Stimulated activated CD8-positive, alpha-beta memory T cell treated with anti-CD3 and anti-CD28 coated beads, Interleukin-15, amount 100 ng/mL, for 48 hours (primary cell): ENCODE measurements around the gene UBXN4.
"Not testable (repeated sequence)": the region's sequence is repeated elsewhere in the genome, so short reads cannot be mapped to it uniquely, and the experiment has no call there.

Source experiments
- DNase-seq, 2 donors: peaks; one replicate each; pipeline ENCODE4 v3.0.0-alpha.2; 2020; ENCODE audit warnings: low read depth in 2 of 2

The UBXN4 gene

DNA sequence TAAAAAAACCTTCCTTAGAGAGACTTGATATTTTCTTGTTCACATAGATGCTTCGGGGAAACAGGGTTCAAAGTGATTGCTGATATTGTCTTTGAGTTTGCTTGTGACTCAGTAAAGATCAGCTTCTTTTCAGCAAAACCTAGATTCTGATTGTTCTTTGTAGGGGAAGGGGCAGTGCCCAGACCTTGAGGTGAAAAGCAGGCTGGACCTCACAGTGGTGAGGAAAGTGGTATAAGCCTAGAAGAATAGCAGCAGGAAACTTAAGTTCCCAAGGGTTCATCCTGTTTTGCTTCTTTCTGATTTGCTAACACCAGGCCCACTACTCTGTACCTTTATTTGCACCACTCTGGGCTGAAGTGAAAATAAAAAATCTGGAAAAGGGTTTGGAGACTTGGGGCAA is 20.9 kb downstream of the UBXN4 start:
- no peak for DNase-seq

DNA sequence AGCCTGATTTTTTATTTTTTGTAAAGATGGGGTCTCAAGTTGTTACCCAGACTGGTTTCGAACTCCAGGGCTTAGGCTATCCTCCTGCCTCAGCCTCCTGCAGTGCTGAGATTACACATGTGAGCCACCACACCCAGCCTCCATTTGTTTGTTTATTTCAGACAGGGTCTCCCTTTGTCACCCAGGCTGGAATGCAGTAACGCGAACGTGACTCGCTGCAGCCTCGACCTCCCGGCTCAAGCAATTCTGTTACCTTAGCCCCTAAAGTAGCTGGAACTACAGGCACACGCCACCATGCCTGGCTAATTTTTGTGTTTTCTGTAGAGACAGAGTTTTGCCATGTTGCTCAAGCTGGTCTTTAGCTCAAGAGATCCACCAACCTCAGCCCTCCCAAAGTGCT is 27.2 kb downstream of the UBXN4 start:
- DNase-seq = no peak

DNA sequence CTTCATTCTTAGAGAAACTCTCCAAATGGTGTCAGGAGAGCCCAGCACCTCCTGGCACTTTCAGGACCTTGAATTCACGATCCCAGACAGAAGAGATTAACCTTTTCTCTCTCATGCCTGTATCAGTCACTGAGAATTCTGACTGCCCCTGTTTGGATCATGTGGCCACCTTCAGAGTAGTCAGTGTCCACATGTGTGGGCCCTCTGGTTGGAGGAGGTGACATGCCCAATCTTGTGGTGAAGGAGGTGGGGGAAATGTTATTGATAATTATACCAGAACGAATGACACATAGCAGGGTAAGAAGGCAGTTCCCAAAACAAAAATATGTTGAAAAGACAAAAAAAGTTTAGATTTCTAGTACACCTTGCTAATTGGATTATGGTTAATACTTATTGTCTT is 31.7 kb downstream of the UBXN4 start:
- no peak for DNase-seq

DNA sequence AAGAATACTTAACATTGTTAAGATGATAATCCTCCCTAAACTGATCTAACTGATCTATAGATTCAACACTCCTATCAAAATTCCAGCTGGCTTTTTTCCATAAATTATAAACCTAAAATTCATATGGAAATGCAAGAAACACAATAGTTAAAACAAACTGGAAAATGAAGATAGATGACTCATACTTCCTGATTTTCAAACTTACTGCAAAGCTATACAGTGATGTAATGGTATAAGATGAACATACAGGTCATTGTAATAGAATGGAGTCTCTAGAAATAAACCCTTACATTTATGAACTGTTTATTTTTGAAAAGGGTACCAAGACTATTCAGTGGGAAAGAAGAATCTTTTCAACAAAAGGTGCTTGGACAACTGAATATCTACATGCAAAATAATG is 32.3 kb downstream of the UBXN4 start:
- no peak for DNase-seq

DNA sequence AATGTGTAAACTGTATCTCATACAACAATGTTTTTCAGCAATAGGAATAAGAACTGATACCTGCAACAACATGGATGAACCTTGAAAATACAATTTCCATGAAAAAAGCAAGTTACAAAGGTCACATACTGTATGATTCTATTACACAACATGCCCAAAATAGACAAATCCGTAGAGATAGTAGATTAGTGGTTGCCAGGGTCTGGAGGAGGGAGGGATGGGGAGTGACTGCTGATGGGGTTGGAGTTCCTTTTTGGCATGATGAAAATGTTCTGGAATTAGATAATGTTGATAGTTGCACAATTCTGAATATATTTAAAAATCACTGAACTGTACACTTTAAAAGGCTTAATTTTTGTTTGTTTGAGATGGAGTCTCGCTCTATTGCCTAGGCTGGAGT is 33.8 kb downstream of the UBXN4 start:
- no peak for DNase-seq

DNA sequence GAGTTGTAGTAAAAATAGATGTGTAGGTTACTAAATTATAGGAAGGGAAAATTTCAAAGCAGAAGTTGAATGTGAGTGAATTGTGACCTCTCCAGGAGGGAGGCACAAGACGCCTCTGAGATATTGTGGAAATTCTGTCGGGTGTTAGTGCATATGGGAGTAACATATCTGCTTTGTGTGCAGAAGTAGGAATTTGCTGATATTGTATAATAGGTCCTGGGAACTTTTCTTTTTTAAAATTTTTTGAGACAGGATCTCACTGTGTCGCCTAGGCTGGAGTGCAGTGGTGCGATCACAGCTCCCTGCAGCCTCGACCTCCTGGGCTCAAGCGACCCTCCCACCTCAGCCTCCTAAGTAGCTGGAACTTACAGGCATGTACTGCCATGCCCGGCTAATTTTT is 34.7 kb downstream of the UBXN4 start:
- no peak for DNase-seq

DNA sequence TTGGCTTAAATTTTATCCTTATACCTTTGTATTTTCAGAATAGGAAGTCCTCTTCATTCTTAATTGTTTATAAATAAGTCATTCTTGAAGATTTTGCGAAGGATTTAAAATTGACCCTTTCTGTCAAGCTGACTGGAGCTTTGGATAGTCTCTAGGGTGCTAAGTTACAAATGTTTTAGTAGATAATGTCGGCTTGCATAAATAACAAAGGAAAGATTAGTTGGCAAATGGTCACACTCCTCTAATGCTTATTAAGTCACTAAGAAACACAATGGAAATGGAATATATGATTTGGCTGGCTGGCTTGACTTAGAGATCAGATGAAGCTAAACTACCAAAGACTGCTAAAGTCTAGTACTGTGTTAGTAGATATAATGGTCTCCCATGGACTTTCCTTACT is 40.6 kb downstream of the UBXN4 start:
- no peak for DNase-seq

DNA sequence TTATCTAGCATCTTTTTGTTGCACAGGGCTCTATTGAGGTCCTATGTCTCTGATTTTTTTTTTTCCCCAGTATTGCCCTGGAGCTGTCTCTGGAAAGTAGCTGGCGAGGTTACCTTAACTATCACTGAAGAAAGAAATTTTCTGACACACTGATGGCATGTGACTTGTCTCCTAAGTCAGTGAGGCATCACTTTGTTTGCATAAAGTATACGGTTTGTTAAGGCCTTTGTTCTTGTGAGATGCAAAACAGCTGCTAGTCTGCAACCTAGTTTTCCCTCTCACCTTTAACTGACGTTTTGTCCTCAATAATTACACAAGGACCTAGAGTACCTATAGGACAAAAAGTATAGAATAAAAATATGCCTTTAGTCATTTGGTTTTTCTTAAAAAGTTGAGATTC is 41.8 kb downstream of the UBXN4 start:
- DNase-seq = no peak

DNA sequence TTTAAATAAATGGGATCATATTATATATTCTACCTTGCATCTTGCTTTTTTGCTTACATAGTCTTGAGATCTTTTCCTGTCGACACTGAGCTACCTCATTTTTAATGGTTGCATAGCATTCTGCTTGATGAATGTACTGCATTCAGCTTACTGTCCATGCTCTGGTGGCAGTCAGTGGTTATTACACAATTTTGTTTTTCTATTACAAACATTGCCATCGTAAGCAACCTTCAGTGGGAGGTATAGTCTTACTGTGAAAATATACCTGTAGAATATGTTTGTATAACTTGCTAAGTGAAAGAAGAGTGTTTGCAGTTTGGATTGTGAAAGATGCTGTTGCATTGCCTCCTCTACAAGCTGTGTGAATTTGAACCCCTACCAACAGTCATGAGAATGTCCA is 43.4 kb downstream of the UBXN4 start:
- DNase-seq = no peak

DNA sequence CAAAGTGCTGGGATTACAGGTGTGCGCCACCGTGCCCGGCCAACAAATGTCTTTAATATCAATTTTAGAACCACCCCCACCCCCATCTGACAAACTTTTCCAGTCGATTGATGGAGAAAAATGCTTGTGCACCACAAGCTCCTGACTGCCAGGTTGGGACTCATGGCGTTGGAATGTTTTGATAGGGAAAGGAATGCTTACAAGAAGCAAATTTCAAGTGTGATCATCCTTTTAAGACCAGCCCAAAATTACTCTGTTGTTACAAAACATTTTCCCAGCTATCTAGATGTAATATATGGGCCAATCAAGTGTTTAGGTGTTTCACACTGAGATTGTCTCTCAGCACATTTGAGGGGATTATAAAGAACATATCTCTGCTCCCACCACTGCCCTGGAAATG is 45.2 kb downstream of the UBXN4 start:
- no peak for DNase-seq

DNA sequence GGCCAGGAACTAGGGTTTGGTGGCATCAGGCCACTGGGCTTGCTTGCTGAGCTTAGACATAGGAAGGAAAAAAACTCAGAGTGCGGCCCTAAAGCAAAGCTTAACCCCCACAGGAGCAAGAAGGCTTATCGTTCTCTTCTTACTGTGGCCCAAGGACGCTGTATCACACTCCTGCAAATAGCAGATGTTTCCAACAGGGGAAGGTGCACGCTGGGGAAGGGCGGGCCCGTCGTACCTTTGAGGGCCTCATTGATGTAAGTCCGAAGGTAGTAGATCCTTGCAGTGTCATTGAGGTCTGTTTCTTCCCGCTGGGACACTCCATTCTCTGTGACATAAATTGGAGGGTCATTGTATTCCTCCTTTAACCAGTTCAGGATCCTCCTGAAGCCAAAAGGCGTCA is 48.8 kb downstream of the UBXN4 start:
- no peak for DNase-seq

DNA sequence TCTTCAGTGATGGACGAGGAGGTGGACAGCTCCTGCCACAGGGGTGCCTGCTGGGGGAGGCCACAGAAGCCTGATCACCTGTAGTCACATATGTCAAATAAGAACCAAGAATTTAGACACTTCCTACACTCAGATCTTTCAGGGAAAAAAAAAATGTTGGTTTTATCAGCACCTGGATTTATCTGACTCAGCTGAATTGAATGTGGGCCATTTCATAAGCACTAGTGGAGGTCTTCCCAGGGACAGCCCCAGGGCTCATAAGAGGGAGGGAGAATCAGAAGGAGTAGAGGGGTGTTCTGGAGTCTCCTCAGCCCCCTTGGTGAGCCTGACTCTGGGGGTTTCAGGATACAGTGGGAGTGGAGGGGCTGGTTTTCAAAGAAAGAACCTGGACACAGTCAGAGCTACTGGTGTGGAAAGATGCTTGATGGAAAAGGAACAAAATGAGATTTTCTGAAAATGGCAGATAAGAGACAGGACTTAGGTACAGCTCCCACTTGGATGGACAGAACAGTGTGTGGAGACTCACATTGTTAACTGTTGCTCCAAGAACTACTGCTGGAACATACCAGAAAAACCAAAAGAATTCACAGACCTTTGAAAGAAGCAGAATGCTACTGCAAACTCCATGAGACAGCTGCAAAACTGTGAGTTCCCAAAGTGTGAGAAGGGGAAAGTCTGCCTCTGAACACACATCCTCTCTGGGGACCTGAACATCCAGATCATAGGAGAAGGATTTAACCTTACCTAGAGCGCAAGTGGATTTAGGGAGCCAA is 49.9 kb downstream of the UBXN4 start:
- DNase-seq = no peak

DNA sequence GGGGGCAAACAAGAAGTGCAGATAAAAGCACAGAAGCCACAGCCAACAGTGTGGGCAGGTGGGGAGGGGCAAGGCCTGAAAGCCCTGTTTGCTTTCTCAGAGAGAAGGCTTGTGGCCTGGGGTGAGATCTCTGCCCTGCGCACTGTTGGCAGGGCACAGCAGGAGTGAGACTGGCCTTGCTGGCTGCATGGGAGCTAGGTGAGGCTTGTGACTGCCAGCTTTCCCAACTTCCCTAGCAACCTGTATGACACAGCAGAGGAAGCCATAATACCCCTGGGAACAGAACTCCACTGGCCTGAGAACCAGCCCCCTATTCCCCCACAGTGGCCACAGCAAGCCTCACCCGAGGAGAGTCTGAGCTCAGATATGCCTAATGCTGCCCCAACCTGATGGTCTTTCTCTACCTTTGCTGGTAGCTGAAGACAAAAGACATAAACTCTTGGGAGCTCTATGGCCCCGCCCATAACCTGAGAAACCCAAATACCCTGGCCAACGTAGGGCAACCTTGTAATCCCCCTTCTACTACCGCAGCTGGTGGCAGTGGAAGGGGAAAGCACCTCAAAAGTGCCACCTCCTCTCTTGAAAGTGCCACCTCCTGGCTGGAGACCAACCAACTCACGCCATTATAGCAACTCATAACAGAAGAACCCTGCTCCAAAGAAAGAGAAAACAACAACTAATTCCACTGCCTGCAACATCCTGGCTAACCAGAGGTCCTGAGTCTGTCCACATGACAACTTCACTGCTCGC is 50.9 kb downstream of the UBXN4 start:
- peak; percentile 8 to 17 for DNase-seq

DNA sequence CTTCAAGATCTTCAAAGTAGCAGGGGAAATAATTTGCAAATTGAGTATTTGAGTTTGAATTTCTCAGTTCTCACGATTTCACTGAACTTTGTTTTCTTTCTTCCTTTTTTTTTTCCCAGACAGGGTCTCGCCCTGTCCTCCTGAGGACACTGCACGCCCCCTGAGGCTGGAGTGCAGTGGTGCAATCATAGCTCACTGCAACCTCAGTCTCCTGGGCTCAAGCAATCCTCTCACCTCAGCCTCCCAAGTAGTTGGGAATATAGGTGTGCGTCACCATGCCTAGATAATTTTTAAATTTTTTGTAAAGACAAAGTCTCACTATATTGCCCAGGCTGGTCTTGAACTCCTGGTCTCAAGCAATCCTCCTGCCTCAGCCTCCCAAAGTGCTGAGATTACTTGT is 54.0 kb downstream of the UBXN4 start:
- not testable (repeated sequence) for DNase-seq

DNA sequence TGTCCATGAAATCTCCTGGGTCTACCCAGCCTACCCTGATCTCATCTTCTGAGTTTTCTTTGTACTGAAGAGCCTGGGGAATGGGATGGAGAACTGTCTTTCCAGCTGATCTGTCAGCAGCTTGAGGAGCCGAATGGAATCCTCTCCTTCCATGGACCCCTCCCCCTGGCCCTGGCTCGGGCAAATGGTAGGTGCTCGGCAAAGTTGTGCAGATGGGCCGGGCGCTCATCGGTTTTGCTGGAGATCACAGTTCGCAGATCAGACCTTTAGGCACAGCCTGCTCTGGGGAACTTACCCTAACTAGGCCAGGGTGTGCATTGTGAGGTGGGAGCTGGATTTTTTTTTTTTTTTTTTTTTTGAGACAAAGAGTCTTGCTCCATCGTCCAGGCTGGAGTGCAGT is 55.0 kb downstream of the UBXN4 start:
- DNase-seq = no peak

DNA sequence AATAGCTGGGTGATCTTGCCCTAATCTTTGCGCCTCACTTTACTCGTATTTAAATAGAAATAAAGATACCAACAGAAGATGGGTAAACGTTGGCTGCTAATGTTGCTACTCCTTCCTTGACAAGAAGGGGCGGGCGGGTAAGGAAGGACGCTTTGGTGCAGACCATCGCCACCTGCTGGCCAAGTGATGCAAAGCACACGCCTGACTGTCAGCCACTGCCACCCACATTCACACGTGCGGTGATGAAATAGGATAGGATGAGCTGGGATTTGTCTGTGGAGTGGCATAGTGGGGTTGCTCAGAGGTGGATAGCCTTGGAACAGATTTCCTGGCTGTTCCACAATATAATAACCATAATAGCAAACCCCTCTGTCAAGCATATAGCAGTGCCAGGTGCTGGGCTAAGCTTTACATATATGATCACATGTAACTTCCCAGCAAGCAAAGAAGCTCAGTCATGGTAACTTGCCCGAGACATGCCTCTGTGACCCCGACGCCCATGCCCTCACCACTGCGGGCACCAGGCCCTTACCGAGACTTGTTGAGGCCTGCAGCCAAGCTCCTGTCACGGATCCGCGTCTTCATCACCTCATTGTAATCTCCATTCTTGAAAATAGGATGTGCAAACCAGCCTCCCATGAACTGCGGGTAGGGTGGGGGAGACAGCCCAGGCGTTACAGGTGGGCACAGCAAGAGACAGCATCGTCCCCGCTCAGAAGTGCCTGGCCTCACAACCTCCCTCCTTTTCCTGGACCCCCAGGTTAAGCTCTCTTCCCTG is 56.0 kb downstream of the UBXN4 start:
- peak; percentile 65 to 70 for DNase-seq

DNA sequence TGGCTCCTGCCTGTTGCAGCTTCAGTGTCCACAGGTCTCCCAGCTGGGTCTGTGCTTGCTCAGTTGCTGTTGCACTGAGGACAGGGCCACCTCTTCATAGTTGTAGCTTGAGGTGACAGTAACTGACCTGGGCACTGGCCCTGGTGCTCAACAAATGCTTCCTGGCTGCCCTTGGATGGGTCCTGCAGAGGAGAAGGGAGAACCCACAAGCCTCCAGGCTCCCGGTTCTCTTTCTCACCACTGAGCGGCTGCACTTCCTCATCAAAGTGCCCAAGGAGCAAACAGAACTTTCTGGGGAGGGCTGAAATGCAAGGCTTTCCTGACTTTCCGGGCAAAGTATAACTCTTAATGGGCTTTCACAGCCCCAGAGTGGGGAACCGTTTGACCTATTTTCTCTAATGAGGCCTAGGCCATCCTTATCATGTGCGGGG is 56.6 kb downstream of the UBXN4 start:
- no peak for DNase-seq

DNA sequence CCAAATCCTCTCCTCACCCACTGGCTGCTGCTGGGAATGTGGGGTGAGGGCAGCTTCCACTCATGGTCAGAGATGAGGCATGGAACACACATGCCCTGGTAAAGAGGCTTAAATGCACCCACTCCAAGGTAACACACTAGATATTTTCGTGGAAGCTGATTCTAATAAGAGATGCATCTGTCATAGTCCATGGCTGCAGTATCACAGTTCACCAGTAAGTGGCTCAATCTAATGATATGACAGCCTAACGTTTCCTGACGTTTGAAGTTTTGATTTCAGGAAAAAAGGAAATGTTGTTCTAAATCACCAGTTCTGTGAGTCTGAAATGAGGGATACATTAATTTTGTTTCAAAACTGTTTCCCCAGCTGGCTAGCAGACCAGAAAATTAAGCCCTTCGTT is 57.1 kb downstream of the UBXN4 start:
- no peak for DNase-seq

DNA sequence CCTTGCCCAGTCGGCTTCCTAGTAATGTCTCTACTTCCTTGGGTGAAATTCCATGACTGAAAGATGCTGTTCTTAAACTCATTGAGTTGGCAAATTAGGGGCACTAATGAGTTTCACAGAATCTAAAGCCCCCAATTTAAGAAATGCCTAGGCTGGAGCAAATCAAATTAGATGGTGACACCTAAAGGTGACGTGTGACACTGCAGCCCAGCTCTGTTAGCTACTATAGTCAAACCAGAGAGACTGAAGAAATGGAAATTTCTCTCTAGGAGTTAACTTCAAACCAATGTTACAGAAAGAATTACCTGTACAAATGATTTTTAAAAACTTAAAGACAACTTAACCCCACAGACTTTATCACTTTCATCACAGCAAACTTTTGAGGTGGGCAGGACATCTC is 58.1 kb downstream of the UBXN4 start:
- no peak for DNase-seq

DNA sequence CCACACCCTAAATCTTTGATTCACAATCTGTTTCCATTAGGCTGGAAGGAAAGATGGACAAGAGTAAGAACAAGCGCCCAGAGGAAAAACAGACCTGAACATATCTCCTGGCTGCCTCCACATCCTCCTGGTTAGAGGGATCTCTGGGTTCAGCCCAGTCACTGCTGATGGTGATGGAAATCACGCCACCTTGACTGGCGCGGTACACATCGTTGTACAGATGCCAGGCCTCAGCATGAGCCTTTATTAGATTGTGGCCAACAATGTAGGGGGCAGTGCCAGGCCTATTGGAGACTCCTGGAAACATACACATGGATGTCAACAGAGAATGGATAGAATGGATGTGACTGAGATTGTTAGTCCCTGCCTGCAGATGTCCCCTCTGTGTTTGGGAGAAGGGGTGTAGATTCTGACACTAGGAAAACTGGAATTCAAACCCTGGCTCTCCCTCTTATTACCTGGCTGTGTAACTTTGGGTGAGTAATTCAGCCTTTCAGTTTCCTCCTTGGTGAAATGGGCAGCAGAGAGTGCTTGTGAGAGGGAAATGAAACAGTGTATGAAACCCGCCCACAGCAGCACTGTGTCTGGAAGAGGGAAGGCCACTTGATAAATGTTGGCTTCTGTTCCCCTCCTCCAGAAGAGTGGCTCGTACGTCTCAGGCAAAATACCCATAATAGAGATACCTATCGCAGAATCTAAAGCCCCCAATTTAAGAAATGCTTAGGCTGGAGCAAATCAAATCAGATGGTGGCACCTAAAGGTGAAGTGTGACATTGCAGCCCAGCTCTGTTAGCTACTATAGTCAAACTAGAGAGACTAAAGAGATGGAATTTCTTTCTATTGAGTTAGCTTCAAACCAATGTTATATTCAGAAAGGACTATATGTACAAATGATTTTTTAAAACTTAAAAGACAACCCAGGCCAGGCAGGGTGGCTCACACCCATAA is 59.1 kb downstream of the UBXN4 start:
- DNase-seq = no peak

DNA sequence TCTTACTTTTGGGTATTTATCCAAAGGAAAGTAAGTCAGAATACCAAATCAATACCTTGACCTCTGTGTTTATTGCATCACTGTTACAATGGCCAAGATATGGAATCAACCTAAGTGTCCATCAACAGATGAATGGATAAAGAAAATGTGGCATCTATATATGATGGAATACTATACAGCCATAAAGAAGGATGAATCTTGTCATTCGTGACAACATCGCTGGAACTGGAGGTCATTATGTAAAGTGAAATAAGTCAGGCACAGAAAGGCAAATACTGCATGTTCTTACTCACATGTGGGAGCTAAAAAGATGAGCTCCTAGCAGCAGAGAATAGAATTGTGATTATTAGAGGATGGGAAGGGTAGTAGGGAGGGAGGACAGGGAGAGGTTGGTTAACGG is 60.7 kb downstream of the UBXN4 start:
- DNase-seq = no peak

DNA sequence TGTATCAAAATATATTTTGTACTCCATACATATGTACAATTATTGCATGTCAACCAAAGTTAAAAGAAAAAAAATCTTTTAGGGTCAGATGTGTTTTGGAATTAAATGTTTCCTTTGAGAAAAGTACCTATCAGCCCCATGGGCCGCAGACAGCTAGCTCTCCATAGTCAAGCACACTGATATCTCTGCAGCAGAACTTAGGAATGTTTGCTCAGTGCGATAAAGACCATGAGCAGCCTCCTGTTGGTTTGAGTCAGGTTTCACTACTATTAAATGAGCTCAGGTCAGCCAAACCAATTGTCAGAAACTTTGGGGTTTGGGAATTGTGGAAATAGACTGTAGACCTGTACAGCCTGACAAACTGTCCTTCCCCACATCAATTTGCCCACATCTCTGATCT is 61.6 kb downstream of the UBXN4 start:
- DNase-seq = no peak
